IMR-90 (cell line): ENCODE data around the gene SSBP3. TPM values are rescaled to one million over a fixed set of nuclear protein-coding genes. Genes with fewer than 3 reads are reported as not detected.

ENCODE experiments used
- ATAC-seq: fragments of 200-7000 bp; cut with Tn5 transposase; 2 replicates; pipeline ENCODE4 v1.9.1; 2020; ENCODE audit warnings: low read depth, mild to moderate bottlenecking, moderate library complexity
- BruUV-seq: library from RNA; stranded (reverse); fragments of 400-500 nt; replicated peaks from 2 replicates; lab custom pipeline; 2021; lab: Mats Ljungman, UMichigan
- CTCF ChIA-PET: fragments of 300-600 bp; formaldehyde crosslinking; extraction: SDS; loops from one replicate; lab custom pipeline; 2021; ENCODE audit warnings: antibody characterized with exemption; lab: Yijun Ruan, JAX
- POLR2A ChIA-PET: fragments of 300-600 bp; sonication (Branson Sonifier 250); formaldehyde crosslinking; loops from one replicate; lab custom pipeline; 2022; ENCODE audit warnings: antibody characterized with exemption; ENCODE audit not compliant: unreplicated experiment; lab: Charles Lee
- DNase-seq: peaks from one replicate; pipeline ENCODE4 v3.0.0; 2013
- H2AFZ ChIP-seq: replicated peaks from 2 replicates; pipeline ENCODE3; 2013; ENCODE audit warnings: low read length, mild to moderate bottlenecking; ENCODE audit not compliant: poor library complexity
- H2AK5ac ChIP-seq: 2 replicates; pipeline ENCODE4 v1.6.1; 2013; ENCODE audit warnings: low read depth, low read length, inconsistent platforms
- H2AK9ac ChIP-seq: replicated peaks from 2 replicates; pipeline ENCODE3; 2013; ENCODE audit warnings: mild to moderate bottlenecking, low read depth, low read length, moderate library complexity; ENCODE audit not compliant: poor library complexity
- H2BK120ac ChIP-seq: 2 replicates; pipeline ENCODE4 v1.6.1; 2013; ENCODE audit warnings: low read depth, low read length, inconsistent platforms
- H2BK15ac ChIP-seq: 3 replicates; pipeline ENCODE4 v1.6.1; 2013; ENCODE audit warnings: low read depth, low read length, inconsistent platforms
- H2BK20ac ChIP-seq: 2 replicates; pipeline ENCODE4 v1.6.1; 2013; ENCODE audit warnings: low read depth, mild to moderate bottlenecking, inconsistent platforms, low read length, moderate library complexity
- H2BK5ac ChIP-seq: 2 replicates; pipeline ENCODE4 v1.6.1; 2013; ENCODE audit warnings: mild to moderate bottlenecking, low read depth, low read length, inconsistent platforms; ENCODE audit not compliant: poor library complexity, severe bottlenecking
- H3K14ac ChIP-seq: replicated peaks from 2 replicates; pipeline ENCODE4 v1.6.1; 2013; ENCODE audit warnings: low read depth, low read length, inconsistent platforms
- H3K18ac ChIP-seq: 2 replicates; pipeline ENCODE4 v1.6.1; 2013; ENCODE audit warnings: low read depth, low read length, control low read depth
- H3K23ac ChIP-seq: 2 replicates; pipeline ENCODE4 v1.6.1; 2013; ENCODE audit warnings: low read depth, low read length, inconsistent platforms
- H3K27ac ChIP-seq: 2 replicates; pipeline ENCODE4 v1.5.1; 2013; ENCODE audit warnings: mild to moderate bottlenecking, control low read depth, low read length; ENCODE audit not compliant: insufficient read depth
- H3K27me3 ChIP-seq: 2 replicates; pipeline ENCODE4 v1.6.1; 2013; ENCODE audit warnings: low read length; ENCODE audit not compliant: control insufficient read depth, insufficient read depth
- H3K36me3 ChIP-seq: 2 replicates; pipeline ENCODE4 v1.6.1; 2013; ENCODE audit warnings: low read length, mixed read lengths; ENCODE audit not compliant: control insufficient read depth, insufficient read depth
- H3K4ac ChIP-seq: 2 replicates; pipeline ENCODE4 v1.6.1; 2013; ENCODE audit warnings: low read depth, low read length, inconsistent platforms
- H3K4me1 ChIP-seq: 2 replicates; pipeline ENCODE4 v1.6.1; 2013; ENCODE audit warnings: low read length, mixed read lengths; ENCODE audit not compliant: control insufficient read depth, insufficient read depth
- H3K4me2 ChIP-seq: 2 replicates; pipeline ENCODE4 v1.6.1; 2013; ENCODE audit warnings: low read depth, mild to moderate bottlenecking, control low read depth, low read length, moderate library complexity
- H3K4me3 ChIP-seq: 2 replicates; pipeline ENCODE4 v1.5.1; 2013; ENCODE audit warnings: low read depth, mild to moderate bottlenecking, control low read depth, low read length, moderate library complexity; ENCODE audit not compliant: insufficient read depth
- H3K56ac ChIP-seq: 2 replicates; pipeline ENCODE4 v1.6.1; 2013; ENCODE audit warnings: low read length, inconsistent platforms; ENCODE audit not compliant: insufficient read depth; ENCODE audit errors: extremely low read depth
- H3K79me1 ChIP-seq, 2 experiments: 2 replicates each; pipeline ENCODE4 v1.6.1; 2013; ENCODE audit warnings: low read length in 2 of 2, inconsistent platforms in 1 of 2, low read depth in 1 of 2
- H3K9ac ChIP-seq: 2 replicates; pipeline ENCODE4 v1.6.1; 2013; ENCODE audit warnings: low read depth, low read length, control low read depth
- H3K9me1 ChIP-seq: 2 replicates; pipeline ENCODE4 v1.6.1; 2013; ENCODE audit warnings: low read length, inconsistent platforms; ENCODE audit not compliant: insufficient read depth
- H3K9me3 ChIP-seq: 2 replicates; pipeline ENCODE4 v1.6.1; 2013; ENCODE audit warnings: low read length; ENCODE audit not compliant: control insufficient read depth, insufficient read depth
- H4K20me1 ChIP-seq: 2 replicates; pipeline ENCODE4 v1.6.1; 2013; ENCODE audit warnings: low read length, inconsistent platforms; ENCODE audit not compliant: insufficient read depth
- H4K5ac ChIP-seq: 2 replicates; pipeline ENCODE4 v1.6.1; 2013; ENCODE audit warnings: mild to moderate bottlenecking, low read depth, low read length, control low read depth
- H4K8ac ChIP-seq, 2 experiments: 2 replicates each; pipeline ENCODE4 v1.6.1; 2013; ENCODE audit warnings: low read depth in 2 of 2, low read length in 2 of 2, control low read depth in 1 of 2, inconsistent platforms in 1 of 2
- H4K91ac ChIP-seq: 2 replicates; pipeline ENCODE4 v1.6.1; 2013; ENCODE audit warnings: low read depth, low read length, inconsistent platforms; ENCODE audit not compliant: insufficient read depth
- BHLHE40 ChIP-seq: fragments of 150-350 bp; IDR thresholded peaks from 2 replicates; pipeline ENCODE4 v1.6.1; 2016; ENCODE audit warnings: mild to moderate bottlenecking, low read depth, low read length
- CEBPB ChIP-seq: IDR thresholded peaks from 2 replicates; pipeline ENCODE4 v1.6.1; 2012; ENCODE audit warnings: low read depth, low read length, improper control_type of control experiment
- CHD1 ChIP-seq: IDR thresholded peaks from 2 replicates; pipeline ENCODE4 v1.6.1; 2012; ENCODE audit warnings: low read depth, low read length, improper control_type of control experiment
- FOS ChIP-seq: fragments of 150-350 bp; IDR thresholded peaks from 2 replicates; pipeline ENCODE4 v1.6.1; 2016; ENCODE audit warnings: low read depth, low read length
- MAZ ChIP-seq: IDR thresholded peaks from 2 replicates; pipeline ENCODE4 v1.6.1; 2012; ENCODE audit warnings: low read depth, mild to moderate bottlenecking, low read length, improper control_type of control experiment, moderate library complexity, borderline replicate concordance
- RAD21 ChIP-seq: IDR thresholded peaks from 2 replicates; pipeline ENCODE4 v1.6.1; 2012; ENCODE audit warnings: low read length, improper control_type of control experiment
- WGBS, 2 experiments: methylation state at CpG; one replicate each; pipeline versions ENCODE4 v1.1.5 to v1.1.7; 2013; ENCODE audit warnings: missing lambda C conversion rate in 2 of 2; ENCODE audit not compliant: insufficient read length in 1 of 2; ENCODE audit errors: extremely low coverage in 2 of 2; 5-methylcytosine and 5-hydroxymethylcytosine counted together
- dilution Hi-C: fragments of 300-500 bp; cut with HindIII; formaldehyde crosslinking; loops from one replicate; pipeline ENCODE4 v1.14.3; 2018; ENCODE audit warnings: low sequenced_read_pairs; ENCODE audit not compliant: unreplicated experiment
- in situ Hi-C: fragments of 300-500 bp; cut with MboI; formaldehyde crosslinking; loops from 3 replicates; pipeline ENCODE4 v1.14.3; 2019; ENCODE audit warnings: low sequenced_read_pairs, inconsistent platforms, mixed read lengths
- intact Hi-C: fragments of 100-400 bp; cut with micrococcal nuclease; formaldehyde crosslinking; loops from 2 replicates; pipeline ENCODE4 v1.10.0; 2022
- polyA plus RNA-seq, 3 experiments: library from polyadenylated mRNA; depleted of rRNA; stranded (reverse); fragments of >200 nt; gene quantifications; 2 replicates each; pipeline ENCODE4 v1.2.3, GENCODE V29; 2012; ENCODE audit warnings: low replicate concordance in 1 of 3
- total RNA-seq: library from RNA; depleted of rRNA; stranded (reverse); fragments of >200 nt; gene quantifications from 2 replicates; pipeline ENCODE4 v1.2.3, GENCODE V29; 2012

Gene SSBP3
- total and polyA plus RNA-seq, 2 of the 4 experiments (the other 2 are of a cell fraction): 10.9 to 39.6 TPM

DNA sequence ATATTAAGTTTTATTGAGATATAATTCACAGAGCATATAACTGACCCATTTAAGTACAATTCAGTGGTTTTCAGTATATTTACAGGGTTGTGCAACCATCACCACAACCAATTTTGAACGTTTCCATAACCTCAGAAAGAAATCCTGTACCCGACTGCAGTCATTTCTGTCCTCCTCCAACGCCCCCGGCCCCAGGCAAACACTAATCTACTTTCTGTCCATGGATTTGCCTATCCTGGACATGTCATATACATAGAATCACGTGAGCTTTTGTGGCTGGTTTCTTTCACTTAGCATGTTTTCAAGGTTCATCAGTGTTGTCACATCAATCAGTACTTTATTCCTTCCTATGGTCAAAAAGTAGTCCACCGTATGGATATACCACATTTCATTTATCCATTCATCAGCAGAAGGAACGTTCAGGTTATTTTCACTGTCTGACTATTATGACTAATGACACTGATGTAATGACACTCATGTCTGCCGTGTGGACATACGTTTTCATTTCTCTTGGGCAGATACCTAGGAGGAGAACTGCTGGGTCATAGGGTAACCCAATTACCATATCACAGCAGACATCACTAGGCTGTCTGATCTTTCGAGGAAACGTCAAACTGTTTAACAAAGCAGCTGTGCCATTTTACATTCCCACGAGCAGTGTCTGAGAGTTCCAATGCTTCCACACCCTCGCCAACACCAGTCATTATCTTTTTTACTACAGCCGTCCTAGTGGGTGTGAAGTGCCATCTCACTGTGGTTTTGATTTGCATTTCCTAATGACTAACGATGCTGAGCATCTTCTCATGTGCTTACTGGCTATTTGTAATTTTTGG is 175.5 kb downstream of the SSBP3 start:
- POLR2A ChIA-PET: no interaction called here
- no peak overlapping the region for H2BK15ac ChIP-seq
- no peaks in the 10 kb centered on the region for H4K20me1 ChIP-seq
- no peak overlapping the region for H2BK5ac ChIP-seq
- CTCF ChIA-PET: no interaction called here
- no peak overlapping the region for H2BK120ac ChIP-seq
- H3K4me2 ChIP-seq: no peak overlapping the region
- H2AFZ ChIP-seq: no peak overlapping the region
- no peak overlapping the region for H2AK9ac ChIP-seq
- WGBS, 2 experiments: 100% methylated on average over 3 of the region's 15 CpGs; no CpG with 5 or more reads in 1 of the 2 experiments
- H3K4me3 ChIP-seq: no peak overlapping the region
- H4K8ac ChIP-seq: no peak overlapping the region
- H3K9me1 ChIP-seq: peaks cover 7% of the 10 kb centered on the region; the same call in 1 of the 2 replicates
- no peak overlapping the region for H4K91ac ChIP-seq
- H3K27me3 ChIP-seq: no peaks in the 10 kb centered on the region
- TF ChIP-seq MAZ: no peak
- peak; percentile 31; the same call in 1 of the 2 replicates for TF ChIP-seq CEBPB
- no peak for TF ChIP-seq CHD1
- TF ChIP-seq RAD21: no peak
- TF ChIP-seq FOS: no peak
- no peak for TF ChIP-seq BHLHE40
- H3K27ac ChIP-seq: no peak overlapping the region
- H3K79me1 ChIP-seq: no peaks in the 10 kb centered on the region
- no peak overlapping the region for H2AK5ac ChIP-seq
- in situ Hi-C loops: no loop called here
- no peak overlapping the region for H3K18ac ChIP-seq
- ATAC-seq: no peak
- no TSS peak for BruUV-seq
- H3K9ac ChIP-seq: no peak overlapping the region
- no peak overlapping the region for H3K4ac ChIP-seq
- no peak overlapping the region for H3K56ac ChIP-seq
- no peaks in the 10 kb centered on the region for H3K9me3 ChIP-seq
- H3K14ac ChIP-seq: no peak overlapping the region
- dilution Hi-C loops: no loop called here
- H3K23ac ChIP-seq: no peak overlapping the region
- DNase-seq: no peak
- peaks cover 15% of the 10 kb centered on the region for H3K36me3 ChIP-seq
- H4K5ac ChIP-seq: no peak overlapping the region
- intact Hi-C loops: no loop called here
- H3K4me1 ChIP-seq: peaks cover 22% of the 10 kb centered on the region
- no peak overlapping the region for H2BK20ac ChIP-seq
